ENCODE measurements around the gene PITPNB.

PITPNB gene

DNA sequence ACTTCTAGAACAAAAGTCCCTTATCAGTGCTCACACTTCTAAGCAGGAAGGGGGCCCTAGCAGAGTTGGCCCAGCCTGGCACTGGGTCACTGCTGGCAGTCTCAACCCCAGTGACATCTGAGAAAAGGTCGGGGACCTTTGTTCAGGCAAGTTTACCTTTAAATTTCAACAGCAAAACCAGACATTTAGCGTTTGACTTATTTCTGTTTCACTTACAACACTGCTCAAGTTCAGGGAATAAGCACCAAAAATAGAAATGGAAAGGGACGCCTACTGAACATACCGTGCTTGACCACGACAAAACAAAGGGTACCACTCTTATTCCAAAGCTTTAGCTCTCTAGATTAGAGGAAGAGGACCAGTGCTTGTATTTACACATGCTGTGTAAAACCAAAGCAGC, 26.2 kb downstream of the PITPNB start:
- TF ChIP-seq POLR2A (IDR thresholded peaks at IDR 0.05; ENCODE audit: low read depth, low read length) (no peak), TAF1 (IDR thresholded peaks at IDR 0.05; ENCODE audit: borderline replicate concordance, low read depth, low read length) (no peak), POLR2AphosphoS5 (IDR thresholded peaks at IDR 0.05; ENCODE audit: low read depth, low read length) (no peak)
- DNase-seq (ENCODE audit: insufficient read length) (no peak), FAIRE-seq (no peak)

DNA sequence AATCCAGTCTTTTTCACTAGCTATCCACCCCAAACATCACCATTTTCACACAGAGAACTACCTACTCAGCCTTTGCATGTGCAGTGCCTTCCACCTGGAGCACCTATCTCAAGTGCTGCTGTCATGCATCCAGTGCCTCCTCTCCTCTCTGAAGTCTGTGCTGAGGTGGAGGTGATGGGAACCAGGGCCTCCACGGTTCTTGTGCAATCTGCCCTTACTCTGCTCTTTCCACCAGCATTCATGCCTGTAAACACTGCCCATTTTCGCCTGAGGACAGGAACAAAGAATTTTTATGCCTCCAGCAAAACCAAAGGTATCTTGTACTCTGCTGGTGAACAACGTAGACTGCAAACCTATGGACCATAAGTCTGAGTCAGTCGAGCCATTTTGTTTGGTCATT, 27.0 kb downstream of the PITPNB start:
- TF ChIP-seq TAF1 (IDR thresholded peaks at IDR 0.05; ENCODE audit: borderline replicate concordance, low read depth, low read length), result no peak
- no peak for TF ChIP-seq POLR2A (IDR thresholded peaks at IDR 0.05; ENCODE audit: low read depth, low read length)
- no peak for TF ChIP-seq POLR2AphosphoS5 (IDR thresholded peaks at IDR 0.05; ENCODE audit: low read depth, low read length)
- FAIRE-seq, result no peak
- no peak for DNase-seq (ENCODE audit: insufficient read length)

DNA sequence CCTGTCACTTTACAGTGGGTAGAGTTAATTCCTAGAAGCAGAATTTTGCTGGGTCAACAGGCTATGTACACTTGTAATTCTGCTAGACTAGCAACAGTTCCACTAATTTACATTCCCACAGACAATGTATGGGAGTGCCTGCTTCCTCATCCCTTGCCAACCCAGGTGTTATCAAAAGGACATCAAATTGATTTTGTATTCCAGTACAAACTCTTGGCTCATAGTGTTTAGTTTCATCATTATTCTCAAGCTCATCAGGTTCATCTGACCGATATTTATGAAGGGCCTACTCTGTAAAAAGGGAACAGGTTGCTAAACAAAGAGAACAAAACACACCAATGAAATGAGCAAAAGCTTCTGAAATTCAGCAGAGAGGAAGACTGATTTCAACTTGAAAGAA, 30.7 kb downstream of the PITPNB start:
- no peak for FAIRE-seq
- TF ChIP-seq POLR2A (IDR thresholded peaks at IDR 0.05; ENCODE audit: low read depth, low read length) (no peak), POLR2AphosphoS5 (IDR thresholded peaks at IDR 0.05; ENCODE audit: low read depth, low read length) (no peak), TAF1 (IDR thresholded peaks at IDR 0.05; ENCODE audit: borderline replicate concordance, low read depth, low read length) (no peak)

DNA sequence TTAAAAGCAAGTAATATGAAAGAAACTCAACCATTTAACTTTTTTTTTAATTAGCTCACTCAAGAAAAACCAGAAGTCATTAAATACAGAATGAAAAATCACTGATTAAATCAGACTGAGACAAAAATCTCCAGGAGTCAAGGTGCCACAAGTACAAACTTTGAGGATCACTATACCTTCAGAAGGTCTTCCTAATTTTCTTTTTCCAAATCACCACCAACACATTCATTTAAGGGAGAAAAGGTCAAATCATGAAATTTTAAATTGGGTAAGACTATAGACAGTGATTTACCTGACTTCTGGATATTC, 32.3 kb downstream of the PITPNB start:
- TF ChIP-seq TAF1 (IDR thresholded peaks at IDR 0.05; ENCODE audit: borderline replicate concordance, low read depth, low read length) (no peak), POLR2AphosphoS5 (IDR thresholded peaks at IDR 0.05; ENCODE audit: low read depth, low read length) (no peak), POLR2A (IDR thresholded peaks at IDR 0.05; ENCODE audit: low read depth, low read length) (no peak)
- FAIRE-seq (no peak), DNase-seq (ENCODE audit: insufficient read length) (no peak)

More for the DNA sequence above, 30.7 kb downstream of the PITPNB start:
- no peak for DNase-seq (ENCODE audit: insufficient read length)

DNA sequence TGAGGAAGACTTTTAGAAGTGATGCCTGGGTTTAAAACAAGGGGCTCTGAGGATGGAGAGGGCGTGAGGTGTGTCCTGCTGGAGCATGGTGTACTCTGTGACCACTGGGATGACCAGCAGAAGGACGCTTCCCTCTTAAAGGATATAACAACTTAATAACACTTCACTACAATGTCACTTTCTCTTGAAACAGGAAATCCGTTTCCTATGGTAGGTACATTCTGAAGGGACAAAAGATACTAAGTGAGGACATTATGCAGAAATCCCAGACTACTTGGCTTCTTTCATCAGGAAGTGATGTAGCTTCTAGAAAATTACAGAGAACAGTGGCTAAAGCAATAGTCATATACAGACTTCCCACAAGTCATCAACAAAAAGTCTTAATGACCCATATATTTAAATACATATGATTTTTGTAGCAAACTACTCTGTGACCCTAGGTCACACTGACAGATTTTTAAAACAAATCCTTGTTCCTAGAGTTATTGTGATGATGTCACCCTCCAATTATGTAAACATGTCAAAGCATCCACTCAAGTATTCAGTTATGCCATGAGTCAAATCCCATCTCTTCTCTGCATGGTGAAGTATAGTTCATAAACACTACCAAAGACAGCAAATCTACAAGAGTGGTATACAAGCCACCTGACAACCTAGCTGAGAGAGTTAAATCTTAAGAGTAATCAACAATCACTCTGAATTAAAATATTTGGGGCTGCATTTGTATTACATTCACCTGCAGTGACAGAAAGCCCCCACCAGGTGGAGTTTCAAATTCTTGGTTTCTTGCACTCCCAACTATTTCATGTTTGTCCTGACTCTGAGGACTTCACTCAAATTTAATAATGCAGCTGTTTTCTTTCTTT, 32.8 kb downstream of the PITPNB start:
- no peak for TF ChIP-seq TAF1 (IDR thresholded peaks at IDR 0.05; ENCODE audit: borderline replicate concordance, low read depth, low read length)
- no peak for TF ChIP-seq POLR2AphosphoS5 (IDR thresholded peaks at IDR 0.05; ENCODE audit: low read depth, low read length)
- TF ChIP-seq POLR2A (IDR thresholded peaks at IDR 0.05; ENCODE audit: low read depth, low read length), result no peak
- FAIRE-seq, result no peak
- DNase-seq (ENCODE audit: insufficient read length), result peak; percentile 23

DNA sequence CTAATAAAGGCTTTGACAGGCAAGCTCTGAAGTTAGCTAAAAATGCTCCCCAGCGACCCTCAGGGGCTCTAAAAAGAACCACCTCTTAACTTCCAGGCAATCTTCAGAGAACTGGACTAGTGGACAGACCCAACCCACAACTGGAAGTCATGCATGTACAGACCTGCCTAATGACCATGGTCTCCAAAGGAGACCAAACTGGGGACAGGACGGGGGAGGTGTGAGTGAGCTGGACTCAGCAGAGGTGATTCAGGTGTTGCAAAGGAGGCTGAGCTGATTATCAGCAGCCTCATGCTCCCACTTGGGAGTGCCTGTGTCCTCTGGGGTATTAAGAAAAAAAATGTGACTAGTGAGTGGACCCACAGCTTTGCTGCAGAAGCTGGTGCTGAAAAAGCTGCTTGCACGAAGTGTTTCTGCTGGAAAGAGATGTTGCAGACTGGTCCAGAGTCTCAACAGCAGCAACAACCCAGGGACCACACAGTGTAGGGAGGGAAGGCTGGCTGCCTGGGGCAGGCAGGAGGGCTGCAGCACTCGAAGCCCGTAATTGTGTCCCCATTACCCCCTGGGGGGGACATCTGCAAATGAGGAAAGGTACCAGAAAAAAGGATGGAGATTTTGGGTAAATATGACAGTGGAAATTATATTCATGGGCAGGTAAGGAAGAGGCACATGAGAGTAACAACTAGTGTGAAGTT, 35.3 kb downstream of the PITPNB start:
- DNase-seq (ENCODE audit: insufficient read length) (no peak), FAIRE-seq (no peak)
- TF ChIP-seq POLR2AphosphoS5 (IDR thresholded peaks at IDR 0.05; ENCODE audit: low read depth, low read length), result no peak
- no peak for TF ChIP-seq TAF1 (IDR thresholded peaks at IDR 0.05; ENCODE audit: borderline replicate concordance, low read depth, low read length)
- TF ChIP-seq POLR2A (IDR thresholded peaks at IDR 0.05; ENCODE audit: low read depth, low read length), result no peak

DNA sequence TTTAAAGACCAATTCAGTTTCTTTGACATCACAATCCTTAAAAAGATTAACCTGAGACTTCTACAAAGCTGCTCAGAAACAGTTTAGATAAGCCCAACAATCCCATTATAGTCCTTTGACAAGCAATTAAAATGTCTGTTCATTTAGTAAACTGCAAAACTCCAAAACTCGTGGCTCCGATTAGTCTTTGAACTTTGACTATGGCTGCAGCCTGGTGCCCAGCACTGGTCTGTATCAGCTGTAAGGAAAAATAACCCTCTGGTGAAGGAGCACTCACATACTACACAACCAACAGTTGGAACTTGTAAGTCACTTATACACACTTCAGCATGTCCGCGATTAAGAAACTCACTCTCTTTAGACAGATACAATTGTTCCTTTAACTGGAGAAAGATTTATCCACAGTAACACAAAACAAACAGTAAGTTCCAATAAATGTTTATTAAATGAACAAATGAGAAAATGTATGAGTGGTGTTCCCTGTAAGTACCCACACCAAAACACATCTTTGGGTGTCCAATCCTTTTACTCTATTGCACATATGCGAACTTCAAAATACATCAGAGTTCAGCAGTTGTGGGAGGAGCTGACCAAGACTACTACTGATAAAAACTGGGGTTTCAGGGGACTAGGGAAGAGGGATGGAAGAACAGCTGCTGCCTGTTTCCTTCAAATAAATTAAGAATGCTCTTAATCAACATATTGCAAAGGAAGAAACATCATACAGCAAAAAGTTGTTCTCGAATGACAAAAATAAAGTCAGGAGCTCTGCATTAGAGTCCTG, 36.4 kb downstream of the PITPNB start:
- no peak for FAIRE-seq
- no peak for TF ChIP-seq POLR2AphosphoS5 (IDR thresholded peaks at IDR 0.05; ENCODE audit: low read depth, low read length)
- TF ChIP-seq POLR2A (IDR thresholded peaks at IDR 0.05; ENCODE audit: low read depth, low read length), result no peak
- no peak for DNase-seq (ENCODE audit: insufficient read length)

DNA sequence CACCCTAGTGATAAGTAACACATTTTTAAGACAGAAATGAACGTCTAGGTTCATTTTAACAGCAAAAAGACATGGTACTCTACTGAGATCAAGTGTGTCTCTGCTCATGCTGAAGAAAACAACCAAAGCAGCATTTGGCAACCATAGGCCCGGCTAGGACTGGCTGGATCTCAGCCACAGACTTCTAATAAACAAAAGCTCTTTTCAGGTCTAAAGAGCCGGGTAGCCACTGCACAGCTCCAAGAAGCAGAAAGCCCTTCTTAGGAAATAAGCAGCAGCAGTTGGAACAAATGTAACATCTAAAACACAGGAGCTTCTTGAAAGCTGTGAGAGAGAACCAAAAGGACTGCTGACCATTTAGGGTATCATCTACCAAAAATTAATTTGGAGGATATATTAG, 37.6 kb downstream of the PITPNB start:
- FAIRE-seq (no peak), DNase-seq (ENCODE audit: insufficient read length) (no peak)
- TF ChIP-seq POLR2AphosphoS5 (IDR thresholded peaks at IDR 0.05; ENCODE audit: low read depth, low read length) (no peak), TAF1 (IDR thresholded peaks at IDR 0.05; ENCODE audit: borderline replicate concordance, low read depth, low read length) (no peak), POLR2A (IDR thresholded peaks at IDR 0.05; ENCODE audit: low read depth, low read length) (no peak)

DNA sequence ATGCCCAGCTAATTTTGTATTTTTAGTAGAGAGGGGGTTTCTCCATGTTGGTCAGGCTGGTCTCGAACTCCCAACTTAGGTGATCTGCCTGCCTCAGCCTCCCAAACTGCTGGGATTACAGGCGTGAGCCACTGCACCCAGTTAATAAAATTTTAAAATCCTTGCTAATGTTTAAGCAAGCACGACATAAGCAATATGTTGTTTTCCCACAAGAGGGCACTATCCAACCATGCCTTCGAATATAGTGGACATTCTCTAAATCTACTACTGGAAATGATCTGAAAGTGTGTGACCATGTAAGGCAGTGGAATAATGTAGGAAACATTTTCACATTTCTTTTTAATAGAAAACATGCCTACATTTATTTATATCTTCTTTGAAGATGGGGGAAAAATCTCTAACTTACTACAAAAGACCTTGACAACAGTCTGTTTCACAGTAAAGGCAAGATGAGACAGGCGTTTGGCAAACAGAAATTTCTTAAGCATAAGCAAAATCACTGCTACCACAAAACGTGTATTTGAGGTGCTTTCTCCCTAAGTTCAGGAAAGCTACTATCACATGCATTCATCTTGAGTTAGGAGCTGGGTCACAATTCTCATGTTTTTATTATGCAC, 38.2 kb downstream of the PITPNB start:
- peak; percentile 36 for FAIRE-seq
- TF ChIP-seq POLR2AphosphoS5 (IDR thresholded peaks at IDR 0.05; ENCODE audit: low read depth, low read length), result no peak
- TF ChIP-seq TAF1 (IDR thresholded peaks at IDR 0.05; ENCODE audit: borderline replicate concordance, low read depth, low read length), result no peak
- TF ChIP-seq POLR2A (IDR thresholded peaks at IDR 0.05; ENCODE audit: low read depth, low read length), result no peak

DNA sequence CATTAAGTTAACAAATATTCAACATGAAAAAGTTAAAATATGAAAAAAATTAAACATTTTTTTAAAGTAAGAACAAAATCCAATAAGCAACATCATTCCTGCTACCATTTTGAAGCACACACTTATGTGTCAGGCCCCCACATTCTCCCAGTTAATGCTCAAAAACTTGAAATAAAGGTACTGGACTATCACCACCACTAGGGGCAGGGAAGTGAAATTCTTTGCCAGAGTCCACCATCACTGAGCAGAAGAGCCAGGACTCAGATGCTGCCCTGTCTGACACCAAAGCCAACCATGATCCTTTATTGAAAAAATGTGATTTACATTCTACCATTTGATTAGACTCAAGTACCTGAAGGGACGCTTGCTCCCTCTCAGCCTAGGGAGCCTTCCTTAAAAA, 39.1 kb downstream of the PITPNB start:
- TF ChIP-seq POLR2AphosphoS5 (IDR thresholded peaks at IDR 0.05; ENCODE audit: low read depth, low read length), result no peak
- no peak for TF ChIP-seq POLR2A (IDR thresholded peaks at IDR 0.05; ENCODE audit: low read depth, low read length)
- no peak for TF ChIP-seq TAF1 (IDR thresholded peaks at IDR 0.05; ENCODE audit: borderline replicate concordance, low read depth, low read length)
- DNase-seq (ENCODE audit: insufficient read length) (no peak), FAIRE-seq (no peak)

More for the DNA sequence above, 38.2 kb downstream of the PITPNB start:
- no peak for DNase-seq (ENCODE audit: insufficient read length)

DNA sequence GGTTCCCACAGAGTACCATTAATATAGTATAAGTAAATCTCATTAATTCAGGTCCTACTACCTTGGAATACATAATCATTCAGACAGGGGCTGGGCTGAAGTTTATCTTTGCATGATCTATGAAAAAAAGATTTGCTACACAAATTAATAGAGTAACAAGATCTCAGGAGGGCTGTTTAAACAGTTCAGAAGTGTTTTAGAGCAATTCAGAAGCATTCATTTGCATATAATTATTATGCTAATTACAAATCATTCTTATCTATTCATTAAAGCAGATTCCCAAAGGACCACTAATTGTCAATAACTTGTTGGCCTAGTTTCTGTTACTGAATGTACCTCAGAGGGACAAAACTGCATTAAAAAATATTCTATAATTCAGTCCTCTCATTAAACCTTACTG, 40.5 kb downstream of the PITPNB start:
- DNase-seq (ENCODE audit: insufficient read length) (no peak), FAIRE-seq (no peak)
- TF ChIP-seq POLR2AphosphoS5 (IDR thresholded peaks at IDR 0.05; ENCODE audit: low read depth, low read length) (no peak), POLR2A (IDR thresholded peaks at IDR 0.05; ENCODE audit: low read depth, low read length) (no peak), TAF1 (IDR thresholded peaks at IDR 0.05; ENCODE audit: borderline replicate concordance, low read depth, low read length) (no peak)
